22Rv1 (cell line): ENCODE data around the gene C3orf52.

Source experiments
- ZFX ChIP-seq: fragments of 450-650 bp; IDR thresholded peaks from 2 replicates; pipeline ENCODE4 v1.6.1; 2017; ENCODE audit warnings: antibody characterized with exemption, borderline replicate concordance
- TF ChIP-seq, protein P1 (sequence below): fragments of 450-650 bp; IDR thresholded peaks from 2 replicates; pipeline ENCODE4 v1.5.1; 2017; ENCODE audit warnings: mild to moderate bottlenecking

DNA sequence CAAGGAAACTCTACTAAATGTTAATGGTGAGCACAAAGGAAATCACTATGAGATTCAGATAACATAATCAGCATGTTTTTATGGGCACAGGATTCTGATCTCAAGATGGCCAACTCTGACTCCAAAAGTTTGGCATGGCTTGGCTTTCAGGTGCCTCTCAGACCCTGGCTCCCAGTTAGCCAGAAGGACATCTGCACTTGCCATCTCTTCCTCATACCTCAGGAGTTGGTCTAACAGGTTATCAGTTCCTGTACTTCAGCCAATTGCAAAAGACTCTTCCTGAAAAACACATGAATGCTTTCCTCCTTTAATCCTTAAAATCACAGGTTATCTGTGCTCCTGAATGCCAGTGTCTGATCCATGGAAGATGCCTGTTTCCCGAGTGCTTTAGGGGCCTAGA is 26.7 kb upstream of the C3orf52 start:
- TF ChIP-seq, protein P1, sequence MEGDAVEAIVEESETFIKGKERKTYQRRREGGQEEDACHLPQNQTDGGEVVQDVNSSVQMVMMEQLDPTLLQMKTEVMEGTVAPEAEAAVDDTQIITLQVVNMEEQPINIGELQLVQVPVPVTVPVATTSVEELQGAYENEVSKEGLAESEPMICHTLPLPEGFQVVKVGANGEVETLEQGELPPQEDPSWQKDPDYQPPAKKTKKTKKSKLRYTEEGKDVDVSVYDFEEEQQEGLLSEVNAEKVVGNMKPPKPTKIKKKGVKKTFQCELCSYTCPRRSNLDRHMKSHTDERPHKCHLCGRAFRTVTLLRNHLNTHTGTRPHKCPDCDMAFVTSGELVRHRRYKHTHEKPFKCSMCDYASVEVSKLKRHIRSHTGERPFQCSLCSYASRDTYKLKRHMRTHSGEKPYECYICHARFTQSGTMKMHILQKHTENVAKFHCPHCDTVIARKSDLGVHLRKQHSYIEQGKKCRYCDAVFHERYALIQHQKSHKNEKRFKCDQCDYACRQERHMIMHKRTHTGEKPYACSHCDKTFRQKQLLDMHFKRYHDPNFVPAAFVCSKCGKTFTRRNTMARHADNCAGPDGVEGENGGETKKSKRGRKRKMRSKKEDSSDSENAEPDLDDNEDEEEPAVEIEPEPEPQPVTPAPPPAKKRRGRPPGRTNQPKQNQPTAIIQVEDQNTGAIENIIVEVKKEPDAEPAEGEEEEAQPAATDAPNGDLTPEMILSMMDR: no peak
- no peak for TF ChIP-seq ZFX
